A549 (cell line): ENCODE results near the gene PFN1. TPM values are rescaled to one million over a fixed set of nuclear protein-coding genes. Genes with fewer than 3 reads are reported as not detected.

Experiments used
- ATAC-seq, 2 experiments: fragments of 200-7000 bp in 1 of 2; fragments of >200 bp in 1 of 2; cut with Nextera tagmentation in 1 of 2; cut with Tn5 transposase in 1 of 2; 3 replicates each; pipeline versions ENCODE4 v1.8.0 to v1.9.1; 2018 to 2020; ENCODE audit warnings: mild to moderate bottlenecking in 1 of 2, moderate library complexity in 1 of 2
- CTCF ChIA-PET: fragments of 300-600 bp; sonication (Branson Sonifier 250); formaldehyde crosslinking; extraction: SDS; loops from one replicate; lab custom pipeline; 2021; ENCODE audit warnings: antibody characterized with exemption, inconsistent platforms; lab: Yijun Ruan, JAX
- POLR2A ChIA-PET: fragments of 350-600 bp; formaldehyde crosslinking; extraction: SDS; loops from one replicate; lab custom pipeline; 2021; ENCODE audit warnings: antibody characterized with exemption, inconsistent platforms; lab: Yijun Ruan, JAX
- DNase-seq, 2 experiments: peaks; one replicate each; pipeline versions ENCODE4 v3.0.0 to v3.0.0-alpha.2; 2011 to 2016; ENCODE audit warnings: low read depth in 1 of 2, low spot score in 1 of 2
- FAIRE-seq: peaks from 2 replicates; lab custom pipeline; 2011; peaks lifted over from hg19 to GRCh38; lab: Jason Lieb, UNC
- H3K27ac ChIP-seq, 2 experiments: fragments of >200 bp; sonication (Bioruptor Twin); formaldehyde crosslinking; 3 replicates each; pipeline ENCODE4 v1.5.1; 2016 to 2017
- H3K4me1 ChIP-seq: fragments of >200 bp; sonication (Bioruptor Twin); formaldehyde crosslinking; 3 replicates; pipeline ENCODE4 v1.6.1; 2016
- H3K4me2 ChIP-seq: fragments of >200 bp; sonication (Bioruptor Twin); formaldehyde crosslinking; 3 replicates; pipeline ENCODE4 v1.6.1; 2016
- H3K4me3 ChIP-seq: fragments of >200 bp; sonication (Bioruptor Twin); formaldehyde crosslinking; 3 replicates; pipeline ENCODE4 v1.5.1; 2016
- H3K9me3 ChIP-seq: fragments of >200 bp; sonication (Bioruptor Twin); formaldehyde crosslinking; 3 replicates; pipeline ENCODE4 v1.6.1; 2016
- CEBPB ChIP-seq, 2 experiments: fragments of >200 bp in 1 of 2; sonication (Bioruptor Twin) in 1 of 2; formaldehyde crosslinking in 1 of 2; IDR thresholded peaks; 2 replicates each; pipeline ENCODE4 v1.6.1; 2012 to 2016
- CHD2 ChIP-seq: fragments of 150-350 bp; IDR thresholded peaks from 2 replicates; pipeline ENCODE4 v1.6.1; 2014; ENCODE audit warnings: low read length; ENCODE audit not compliant: partially characterized antibody
- FOSB ChIP-seq: fragments of 250-450 bp; sonication (Bioruptor Pico); IDR thresholded peaks from 2 replicates; pipeline ENCODE4 v1.5.0; 2020; ENCODE audit warnings: mild to moderate bottlenecking, moderate library complexity
- FOXS1 ChIP-seq: fragments of 250-450 bp; sonication (Bioruptor Pico); IDR thresholded peaks from 2 replicates; pipeline ENCODE4 v1.5.0; 2020; ENCODE audit warnings: mild to moderate bottlenecking, moderate library complexity
- GATA3 ChIP-seq: IDR thresholded peaks from 2 replicates; pipeline ENCODE4 v1.6.1; 2012; ENCODE audit warnings: borderline replicate concordance
- HOXA7 ChIP-seq: fragments of 250-450 bp; sonication (Bioruptor Pico); IDR thresholded peaks from 2 replicates; pipeline ENCODE4 v1.5.0; 2020; ENCODE audit warnings: mild to moderate bottlenecking, moderate library complexity
- HOXB13 ChIP-seq: fragments of 250-450 bp; sonication (Bioruptor Pico); IDR thresholded peaks from 2 replicates; pipeline ENCODE4 v1.5.0; 2020; ENCODE audit warnings: low read depth, mild to moderate bottlenecking, moderate library complexity
- MAZ ChIP-seq: fragments of 150-350 bp; IDR thresholded peaks from 2 replicates; pipeline ENCODE4 v1.6.1; 2014; ENCODE audit warnings: antibody characterized with exemption, low read depth, low read length, borderline replicate concordance
- NPAS2 ChIP-seq: fragments of 250-450 bp; sonication (Bioruptor Pico); IDR thresholded peaks from 2 replicates; pipeline ENCODE4 v1.8.0; 2022; ENCODE audit warnings: mild to moderate bottlenecking, moderate library complexity, borderline replicate concordance
- PBX3 ChIP-seq: IDR thresholded peaks from 2 replicates; pipeline ENCODE4 v1.6.1; 2012
- POLR2A ChIP-seq: IDR thresholded peaks from 2 replicates; pipeline ENCODE4 v1.6.1; 2012; ENCODE audit warnings: mild to moderate bottlenecking, low read length
- POLR2AphosphoS2 ChIP-seq: conservative IDR thresholded peaks from 2 replicates; pipeline ENCODE4 v1.6.1; 2012; ENCODE audit warnings: low read length, improper control_type of control experiment, inconsistent platforms
- TFCP2L1 ChIP-seq: fragments of 250-450 bp; sonication (Bioruptor Pico); IDR thresholded peaks from 2 replicates; pipeline ENCODE4 v1.5.0; 2021; ENCODE audit warnings: mild to moderate bottlenecking
- ZC3H11A ChIP-seq: fragments of 450-650 bp; IDR thresholded peaks from 2 replicates; pipeline ENCODE4 v1.6.1; 2014; ENCODE audit warnings: antibody characterized with exemption, mild to moderate bottlenecking
- ZFP36 ChIP-seq: fragments of 450-650 bp; IDR thresholded peaks from 2 replicates; pipeline ENCODE4 v1.6.1; 2014; ENCODE audit warnings: borderline replicate concordance; ENCODE audit not compliant: partially characterized antibody
- ZSCAN20 ChIP-seq: fragments of 250-450 bp; sonication (Bioruptor Pico); IDR thresholded peaks from 2 replicates; pipeline ENCODE4 v1.8.0; 2022; ENCODE audit warnings: mild to moderate bottlenecking, moderate library complexity
- WGBS: methylation state at CpG from one replicate; pipeline ENCODE4 v1.1.6; 2017; ENCODE audit errors: missing lambda C conversion rate; 5-methylcytosine and 5-hydroxymethylcytosine counted together
- polyA plus RNA-seq, 4 experiments: library from polyadenylated mRNA; depleted of rRNA in 3 of 4; stranded (reverse); fragments of >200 nt; fragmentation: RNase III in 1 of 4; extraction: RNeasy Plus Mini Kit Qiagen cat#74134 plus additional on column Dnase treatment in 1 of 4; gene quantifications; 2 replicates in 3 of 4; 3 replicates in 1 of 4; pipeline ENCODE4 v1.2.3, GENCODE V29; 2011 to 2017
- TF ChIP-seq, protein P1 (sequence below): fragments of >200 bp; sonication (Bioruptor Twin); formaldehyde crosslinking; IDR thresholded peaks from 3 replicates; pipeline ENCODE4 v1.6.1; 2016
- TF ChIP-seq, protein P2 (sequence below): fragments of 200-600 bp; sonication (generic); IDR thresholded peaks from 2 replicates; pipeline ENCODE4 v1.6.1; 2016; ENCODE audit warnings: antibody characterized with exemption, mild to moderate bottlenecking, moderate library complexity
- TF ChIP-seq, protein P3 (sequence below): fragments of 450-650 bp; IDR thresholded peaks from 2 replicates; pipeline ENCODE4 v1.6.1; 2014; ENCODE audit warnings: antibody characterized with exemption
- TF ChIP-seq, protein P4 (sequence below): fragments of 250-450 bp; sonication (Bioruptor Pico); IDR thresholded peaks from 2 replicates; pipeline ENCODE4 v1.5.0; 2021; ENCODE audit warnings: mild to moderate bottlenecking, moderate library complexity, borderline replicate concordance

Gene PFN1
- polyA plus RNA-seq, 2 of the 4 experiments (the other 2 are of a cell fraction): 1,732 to 3,230 TPM

DNA sequence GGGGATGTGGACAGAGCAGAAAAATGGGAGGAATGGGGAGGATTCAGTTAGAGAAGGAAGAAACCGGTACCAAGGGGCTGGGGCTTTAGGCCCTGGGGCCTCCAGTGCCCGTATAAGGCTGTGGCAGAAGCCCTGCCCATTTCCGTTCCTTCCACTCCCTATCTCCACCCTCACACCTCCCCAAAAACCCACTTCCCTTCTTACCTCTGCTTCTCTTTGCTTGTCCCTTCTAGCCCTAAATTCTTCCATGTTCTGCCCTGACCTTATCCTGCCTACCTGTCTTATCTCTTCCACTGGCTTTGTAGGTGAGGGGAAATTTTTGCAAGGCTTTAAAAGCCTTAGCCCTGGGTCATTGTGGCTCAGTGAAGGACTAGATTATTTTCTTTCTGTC, 4.2 kb downstream of the PFN1 start:
- Histone ChIP-seq H3K27ac (peak overlapping the region in 1 of 2 experiments; percentile 99; a peak in 3 of 6 replicates), H3K9me3 (no peaks in the 10 kb centered on the region), H3K4me1 (peaks cover 55% of the 10 kb centered on the region), H3K4me2 (peak overlapping the region; percentile 99), H3K4me3 (no peak overlapping the region)
- DNase-seq (no peak), ATAC-seq (no peak), FAIRE-seq (no peak)
- TF ChIP-seq MAZ: no peak
- TF ChIP-seq GATA3: 0 out of 2 replicates have a peak, but pooled peaks have one; percentile 10
- no peak for TF ChIP-seq NPAS2 (CRISPR knock-in tag)
- peak; percentile 70 for TF ChIP-seq TFCP2L1 (CRISPR knock-in tag)
- no peak for TF ChIP-seq CHD2
- TF ChIP-seq FOSB (CRISPR knock-in tag): no peak
- CTCF ChIA-PET: interaction anchor here (2.6 to 3.7 kb wide), 2 partner anchors 35 to 43 kb away, joined by 11 to 17 read pairs; partner anchors contain the start of gene CAMTA2
- 63% methylated on average over 3 of the region's 3 CpGs for WGBS
- POLR2A ChIA-PET: interaction anchor here (5.3 kb wide), 1 partner anchor 23 kb away, joined by 67 read pairs; the partner anchor contains the start of gene SPAG7

- CTCF ChIA-PET: interaction anchor here (1.2 to 2.6 kb wide), 5 partner anchors 34 to 45 kb away, joined by 3 to 11 read pairs (median 4); partner anchors contain the start of genes CAMTA2 and CHRNE
These were observed 5.4 kb downstream of the PFN1 start for GRCh38 chr17:4942760-4943508.

More at GRCh38 chr17:4942760-4943508, 5.4 kb downstream of the PFN1 start:
- FAIRE-seq (no peak), DNase-seq (no peak), ATAC-seq (no peak)
- Histone ChIP-seq H3K4me2 (0 out of 3 replicates have a peak overlapping the region, but pooled peaks have one; percentile 1), H3K4me3 (no peak overlapping the region), H3K27ac (0 out of 6 replicates have a peak overlapping the region, but pooled peaks of 1 of the 2 experiments have one; percentile 5), H3K4me1 (peaks cover 65% of the 10 kb centered on the region), H3K9me3 (no peaks in the 10 kb centered on the region)
- WGBS: 85% methylated on average over 13 of the region's 13 CpGs
- POLR2A ChIA-PET: interaction anchor here (1.5 kb wide), 1 partner anchor 25 kb away, joined by 3 read pairs; the partner anchor contains the start of gene SPAG7
- no peak for TF ChIP-seq FOXS1 (CRISPR knock-in tag)
- no peak for TF ChIP-seq POLR2A
- peak; percentile 30; the same call in 1 of the 2 replicates for TF ChIP-seq HOXA7 (CRISPR knock-in tag)
- TF ChIP-seq, protein P1, sequence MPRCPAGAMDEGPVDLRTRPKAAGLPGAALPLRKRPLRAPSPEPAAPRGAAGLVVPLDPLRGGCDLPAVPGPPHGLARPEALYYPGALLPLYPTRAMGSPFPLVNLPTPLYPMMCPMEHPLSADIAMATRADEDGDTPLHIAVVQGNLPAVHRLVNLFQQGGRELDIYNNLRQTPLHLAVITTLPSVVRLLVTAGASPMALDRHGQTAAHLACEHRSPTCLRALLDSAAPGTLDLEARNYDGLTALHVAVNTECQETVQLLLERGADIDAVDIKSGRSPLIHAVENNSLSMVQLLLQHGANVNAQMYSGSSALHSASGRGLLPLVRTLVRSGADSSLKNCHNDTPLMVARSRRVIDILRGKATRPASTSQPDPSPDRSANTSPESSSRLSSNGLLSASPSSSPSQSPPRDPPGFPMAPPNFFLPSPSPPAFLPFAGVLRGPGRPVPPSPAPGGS: 0 out of 3 replicates have a peak, but pooled peaks have one; percentile 20
- no peak for TF ChIP-seq ZFP36
- no peak for TF ChIP-seq CEBPB (IDR thresholded peaks at IDR 0.05)
- no peak for TF ChIP-seq PBX3
- TF ChIP-seq ZSCAN20 (CRISPR knock-in tag): no peak
- TF ChIP-seq, protein P2, sequence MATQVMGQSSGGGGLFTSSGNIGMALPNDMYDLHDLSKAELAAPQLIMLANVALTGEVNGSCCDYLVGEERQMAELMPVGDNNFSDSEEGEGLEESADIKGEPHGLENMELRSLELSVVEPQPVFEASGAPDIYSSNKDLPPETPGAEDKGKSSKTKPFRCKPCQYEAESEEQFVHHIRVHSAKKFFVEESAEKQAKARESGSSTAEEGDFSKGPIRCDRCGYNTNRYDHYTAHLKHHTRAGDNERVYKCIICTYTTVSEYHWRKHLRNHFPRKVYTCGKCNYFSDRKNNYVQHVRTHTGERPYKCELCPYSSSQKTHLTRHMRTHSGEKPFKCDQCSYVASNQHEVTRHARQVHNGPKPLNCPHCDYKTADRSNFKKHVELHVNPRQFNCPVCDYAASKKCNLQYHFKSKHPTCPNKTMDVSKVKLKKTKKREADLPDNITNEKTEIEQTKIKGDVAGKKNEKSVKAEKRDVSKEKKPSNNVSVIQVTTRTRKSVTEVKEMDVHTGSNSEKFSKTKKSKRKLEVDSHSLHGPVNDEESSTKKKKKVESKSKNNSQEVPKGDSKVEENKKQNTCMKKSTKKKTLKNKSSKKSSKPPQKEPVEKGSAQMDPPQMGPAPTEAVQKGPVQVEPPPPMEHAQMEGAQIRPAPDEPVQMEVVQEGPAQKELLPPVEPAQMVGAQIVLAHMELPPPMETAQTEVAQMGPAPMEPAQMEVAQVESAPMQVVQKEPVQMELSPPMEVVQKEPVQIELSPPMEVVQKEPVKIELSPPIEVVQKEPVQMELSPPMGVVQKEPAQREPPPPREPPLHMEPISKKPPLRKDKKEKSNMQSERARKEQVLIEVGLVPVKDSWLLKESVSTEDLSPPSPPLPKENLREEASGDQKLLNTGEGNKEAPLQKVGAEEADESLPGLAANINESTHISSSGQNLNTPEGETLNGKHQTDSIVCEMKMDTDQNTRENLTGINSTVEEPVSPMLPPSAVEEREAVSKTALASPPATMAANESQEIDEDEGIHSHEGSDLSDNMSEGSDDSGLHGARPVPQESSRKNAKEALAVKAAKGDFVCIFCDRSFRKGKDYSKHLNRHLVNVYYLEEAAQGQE: no peak
- no peak; the same call in 1 of the 2 replicates for TF ChIP-seq POLR2AphosphoS2
- TF ChIP-seq ZC3H11A: no peak
- TF ChIP-seq TFCP2L1 (CRISPR knock-in tag): peak; percentile 43; the same call in 1 of the 2 replicates
- TF ChIP-seq, protein P3, sequence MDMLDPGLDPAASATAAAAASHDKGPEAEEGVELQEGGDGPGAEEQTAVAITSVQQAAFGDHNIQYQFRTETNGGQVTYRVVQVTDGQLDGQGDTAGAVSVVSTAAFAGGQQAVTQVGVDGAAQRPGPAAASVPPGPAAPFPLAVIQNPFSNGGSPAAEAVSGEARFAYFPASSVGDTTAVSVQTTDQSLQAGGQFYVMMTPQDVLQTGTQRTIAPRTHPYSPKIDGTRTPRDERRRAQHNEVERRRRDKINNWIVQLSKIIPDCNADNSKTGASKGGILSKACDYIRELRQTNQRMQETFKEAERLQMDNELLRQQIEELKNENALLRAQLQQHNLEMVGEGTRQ: no peak
- TF ChIP-seq, protein P4, sequence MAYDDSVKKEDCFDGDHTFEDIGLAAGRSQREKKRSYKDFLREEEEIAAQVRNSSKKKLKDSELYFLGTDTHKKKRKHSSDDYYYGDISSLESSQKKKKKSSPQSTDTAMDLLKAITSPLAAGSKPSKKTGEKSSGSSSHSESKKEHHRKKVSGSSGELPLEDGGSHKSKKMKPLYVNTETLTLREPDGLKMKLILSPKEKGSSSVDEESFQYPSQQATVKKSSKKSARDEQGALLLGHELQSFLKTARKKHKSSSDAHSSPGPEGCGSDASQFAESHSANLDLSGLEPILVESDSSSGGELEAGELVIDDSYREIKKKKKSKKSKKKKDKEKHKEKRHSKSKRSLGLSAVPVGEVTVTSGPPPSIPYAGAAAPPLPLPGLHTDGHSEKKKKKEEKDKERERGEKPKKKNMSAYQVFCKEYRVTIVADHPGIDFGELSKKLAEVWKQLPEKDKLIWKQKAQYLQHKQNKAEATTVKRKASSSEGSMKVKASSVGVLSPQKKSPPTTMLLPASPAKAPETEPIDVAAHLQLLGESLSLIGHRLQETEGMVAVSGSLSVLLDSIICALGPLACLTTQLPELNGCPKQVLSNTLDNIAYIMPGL (CRISPR knock-in tag): no peak
- TF ChIP-seq GATA3: no peak
- no peak for TF ChIP-seq HOXB13 (CRISPR knock-in tag)
- TF ChIP-seq, all 56 proteins: peak for 3
